Parathyroid adenoma (tissue), 2 donors: ENCODE data around the gene NALCN.

Source experiments
- H2AFZ ChIP-seq: fragments of 300-600 bp; sonication (generic); one replicate; pipeline ENCODE4 v1.7.0; 2017; ENCODE audit warnings: antibody characterized with exemption, mild to moderate bottlenecking
- H3K27ac ChIP-seq: fragments of 300-600 bp; sonication (generic); one replicate; pipeline ENCODE4 v1.7.0; 2017
- H3K27me3 ChIP-seq: fragments of 300-600 bp; sonication (generic); one replicate; pipeline ENCODE4 v1.7.0; 2017; ENCODE audit warnings: low read length; ENCODE audit not compliant: control insufficient read depth, insufficient read depth
- H3K36me3 ChIP-seq: fragments of 300-600 bp; sonication (generic); one replicate; pipeline ENCODE4 v1.7.0; 2017; ENCODE audit warnings: low read length; ENCODE audit not compliant: control insufficient read depth, insufficient read depth
- H3K4me1 ChIP-seq: fragments of 300-600 bp; sonication (generic); one replicate; pipeline ENCODE4 v1.7.0; 2017; ENCODE audit warnings: control low read depth
- H3K4me2 ChIP-seq: fragments of 300-600 bp; sonication (generic); one replicate; pipeline ENCODE4 v1.7.0; 2017; ENCODE audit warnings: low read length
- H3K4me3 ChIP-seq: fragments of 300-600 bp; sonication (generic); one replicate; pipeline ENCODE4 v1.7.0; 2017; ENCODE audit warnings: low read depth, low read length
- H3K79me2 ChIP-seq: fragments of 300-600 bp; sonication (generic); one replicate; pipeline ENCODE4 v1.7.0; 2017; ENCODE audit warnings: control low read depth
- H3K9ac ChIP-seq: fragments of 300-600 bp; sonication (generic); one replicate; pipeline ENCODE4 v1.7.0; 2017; ENCODE audit warnings: mild to moderate bottlenecking
- H3K9me3 ChIP-seq: fragments of 300-600 bp; sonication (generic); one replicate; pipeline ENCODE4 v1.7.0; 2017; ENCODE audit warnings: low read length; ENCODE audit not compliant: control insufficient read depth
- TF ChIP-seq, protein P1 (sequence below): fragments of 300-600 bp; sonication (generic); IDR thresholded peaks from one replicate; pipeline ENCODE4 v1.7.0; 2017; ENCODE audit warnings: antibody characterized with exemption, mild to moderate bottlenecking
- donor health status: primary hyperparathyroidism.

NALCN gene

DNA sequence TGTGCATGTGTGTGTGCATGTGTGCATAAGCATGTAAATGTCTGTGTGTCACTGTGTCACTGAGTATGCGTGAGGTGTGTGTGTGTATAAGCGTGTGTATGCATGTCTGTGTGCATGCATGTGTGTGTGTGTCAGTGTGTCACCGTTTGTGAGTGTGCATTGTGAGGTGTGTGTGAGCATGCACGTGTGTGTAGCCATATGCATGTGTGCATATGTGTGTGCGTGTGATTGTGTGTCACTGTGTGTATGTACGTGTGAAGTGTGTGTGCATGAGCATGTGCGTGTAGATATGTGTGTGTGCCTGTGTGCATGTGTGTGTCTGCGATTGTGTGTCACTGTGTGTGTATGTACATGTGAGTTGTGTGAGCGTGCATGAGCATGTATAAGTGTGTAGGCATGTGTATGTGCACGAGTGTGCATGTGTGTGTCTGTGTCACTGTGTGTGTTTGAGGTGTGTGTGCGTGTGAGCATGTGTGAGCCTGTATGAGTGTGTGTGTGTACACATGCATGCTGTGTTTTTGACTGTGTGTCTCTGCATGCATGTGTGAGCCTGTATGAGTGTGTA, 144.5 kb downstream of the NALCN start:
- Histone ChIP-seq H3K4me2 (no peak overlapping the region), H3K9me3 (no peaks in the 10 kb centered on the region), H3K4me3 (no peak overlapping the region), H2AFZ (no peak overlapping the region), H3K79me2 (no peaks in the 10 kb centered on the region), H3K4me1 (no peaks in the 10 kb centered on the region), H3K9ac (no peak overlapping the region), H3K27ac (no peak overlapping the region), H3K36me3 (no peaks in the 10 kb centered on the region), H3K27me3 (no peaks in the 10 kb centered on the region)
- TF ChIP-seq, protein P1, sequence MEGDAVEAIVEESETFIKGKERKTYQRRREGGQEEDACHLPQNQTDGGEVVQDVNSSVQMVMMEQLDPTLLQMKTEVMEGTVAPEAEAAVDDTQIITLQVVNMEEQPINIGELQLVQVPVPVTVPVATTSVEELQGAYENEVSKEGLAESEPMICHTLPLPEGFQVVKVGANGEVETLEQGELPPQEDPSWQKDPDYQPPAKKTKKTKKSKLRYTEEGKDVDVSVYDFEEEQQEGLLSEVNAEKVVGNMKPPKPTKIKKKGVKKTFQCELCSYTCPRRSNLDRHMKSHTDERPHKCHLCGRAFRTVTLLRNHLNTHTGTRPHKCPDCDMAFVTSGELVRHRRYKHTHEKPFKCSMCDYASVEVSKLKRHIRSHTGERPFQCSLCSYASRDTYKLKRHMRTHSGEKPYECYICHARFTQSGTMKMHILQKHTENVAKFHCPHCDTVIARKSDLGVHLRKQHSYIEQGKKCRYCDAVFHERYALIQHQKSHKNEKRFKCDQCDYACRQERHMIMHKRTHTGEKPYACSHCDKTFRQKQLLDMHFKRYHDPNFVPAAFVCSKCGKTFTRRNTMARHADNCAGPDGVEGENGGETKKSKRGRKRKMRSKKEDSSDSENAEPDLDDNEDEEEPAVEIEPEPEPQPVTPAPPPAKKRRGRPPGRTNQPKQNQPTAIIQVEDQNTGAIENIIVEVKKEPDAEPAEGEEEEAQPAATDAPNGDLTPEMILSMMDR, result no peak

DNA sequence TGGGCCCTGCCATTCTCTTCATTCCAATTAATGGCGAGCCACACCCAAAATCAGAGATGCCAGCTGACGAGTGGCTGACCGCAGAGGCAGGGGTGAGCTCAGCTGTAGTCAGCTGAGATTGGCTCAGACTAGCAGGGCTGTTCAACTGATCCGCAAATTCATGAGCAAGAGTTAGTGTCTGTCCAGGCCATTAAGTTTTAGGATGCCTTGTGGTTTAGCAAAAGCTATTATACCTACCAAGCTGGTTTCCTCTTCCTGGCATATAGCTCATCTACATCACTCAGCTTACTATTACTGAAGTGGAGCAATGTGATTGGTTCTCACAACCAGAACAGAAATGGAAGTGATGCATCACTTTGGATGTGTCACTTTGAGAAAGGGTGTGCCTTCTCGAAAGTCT, 148.7 kb downstream of the NALCN start:
- no peak overlapping the region for H3K4me3 ChIP-seq
- H3K4me1 ChIP-seq, result no peaks in the 10 kb centered on the region
- H3K27me3 ChIP-seq, result no peaks in the 10 kb centered on the region
- H3K9me3 ChIP-seq, result no peaks in the 10 kb centered on the region
- H3K79me2 ChIP-seq, result no peaks in the 10 kb centered on the region
- no peaks in the 10 kb centered on the region for H3K36me3 ChIP-seq
- no peak overlapping the region for H3K4me2 ChIP-seq
- TF ChIP-seq, protein P1, result no peak
- H3K9ac ChIP-seq, result no peak overlapping the region
- no peak overlapping the region for H3K27ac ChIP-seq
- no peak overlapping the region for H2AFZ ChIP-seq

DNA sequence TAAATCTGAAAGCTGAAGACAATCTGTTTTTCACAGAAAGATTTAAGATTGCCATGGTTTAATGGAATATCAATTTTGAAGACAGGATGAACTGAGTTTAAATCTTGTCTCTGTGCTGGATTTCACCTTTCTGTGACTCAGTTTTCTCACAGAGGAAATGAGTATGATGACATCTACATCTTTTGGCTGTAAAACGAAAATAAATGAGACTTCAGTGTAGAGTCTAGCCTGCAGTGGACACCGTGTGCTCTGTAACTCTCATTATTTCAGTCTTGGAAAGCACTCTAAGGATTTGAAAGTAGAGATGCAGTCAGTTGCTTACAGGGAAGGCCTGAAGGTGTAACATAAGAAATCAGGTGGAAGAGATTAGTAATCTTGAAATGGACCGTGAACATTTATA, 150.4 kb downstream of the NALCN start:
- TF ChIP-seq, protein P1, result no peak
- no peak overlapping the region for H3K9ac ChIP-seq
- H3K36me3 ChIP-seq, result no peaks in the 10 kb centered on the region
- no peaks in the 10 kb centered on the region for H3K4me1 ChIP-seq
- H3K9me3 ChIP-seq, result no peaks in the 10 kb centered on the region
- H3K4me3 ChIP-seq, result no peak overlapping the region
- no peaks in the 10 kb centered on the region for H3K27me3 ChIP-seq
- H3K79me2 ChIP-seq, result no peaks in the 10 kb centered on the region
- H2AFZ ChIP-seq, result no peak overlapping the region
- H3K4me2 ChIP-seq, result no peak overlapping the region
- no peak overlapping the region for H3K27ac ChIP-seq

DNA sequence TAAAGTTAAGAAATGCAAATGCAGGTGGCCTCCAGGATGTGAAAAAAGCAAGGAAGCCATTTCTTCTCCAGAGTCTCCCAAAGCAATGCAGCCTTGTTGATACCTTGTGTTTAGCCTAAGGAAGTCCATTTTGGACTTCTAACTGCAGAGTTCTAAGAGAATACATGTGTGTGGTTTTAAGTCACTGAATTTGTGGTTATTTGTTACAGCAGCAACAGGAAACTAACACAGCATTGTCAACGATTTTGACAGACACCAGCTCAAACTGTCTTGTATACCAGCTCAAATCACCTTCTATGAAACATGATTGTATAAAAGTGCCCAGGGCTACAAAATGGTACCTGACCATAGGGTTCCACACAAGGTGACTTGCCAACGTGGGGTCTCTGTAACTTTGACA, 151.4 kb downstream of the NALCN start:
- Histone ChIP-seq H3K9me3 (no peaks in the 10 kb centered on the region), H3K4me3 (no peak overlapping the region), H2AFZ (no peak overlapping the region), H3K27me3 (no peaks in the 10 kb centered on the region), H3K27ac (no peak overlapping the region), H3K4me1 (no peaks in the 10 kb centered on the region), H3K36me3 (no peaks in the 10 kb centered on the region), H3K9ac (no peak overlapping the region), H3K79me2 (no peaks in the 10 kb centered on the region), H3K4me2 (no peak overlapping the region)
- TF ChIP-seq, protein P1, result no peak

DNA sequence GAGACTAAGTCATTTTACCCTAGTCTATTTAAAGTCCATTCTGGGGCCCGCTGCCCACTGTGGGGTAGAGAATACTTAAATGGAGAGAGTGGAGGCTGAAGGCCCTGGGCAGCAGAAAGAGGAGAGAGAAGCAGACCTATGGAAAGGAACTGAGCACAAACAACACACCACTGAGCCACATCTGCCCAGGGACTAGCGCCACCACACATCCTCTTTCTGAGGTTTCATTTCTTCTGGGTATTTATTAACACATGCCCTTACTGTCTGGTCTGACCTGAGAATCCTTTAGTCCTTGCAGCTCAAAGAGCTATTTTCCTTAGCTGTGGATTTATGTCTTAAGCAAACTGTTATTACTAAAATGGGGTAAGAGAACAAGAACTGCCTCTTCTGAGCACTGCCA, 154.0 kb downstream of the NALCN start:
- no peaks in the 10 kb centered on the region for H3K79me2 ChIP-seq

More for the DNA sequence above, 154.0 kb downstream of the NALCN start:
- H3K36me3 ChIP-seq, result no peaks in the 10 kb centered on the region
- no peak overlapping the region for H3K9ac ChIP-seq
- no peak overlapping the region for H3K4me3 ChIP-seq
- TF ChIP-seq, protein P1, result no peak
- H2AFZ ChIP-seq, result no peak overlapping the region
- H3K27ac ChIP-seq, result no peak overlapping the region
- H3K4me1 ChIP-seq, result no peaks in the 10 kb centered on the region
- no peaks in the 10 kb centered on the region for H3K27me3 ChIP-seq
- no peaks in the 10 kb centered on the region for H3K9me3 ChIP-seq
- H3K4me2 ChIP-seq, result no peak overlapping the region
